PFSK-1 (cell line): ENCODE data around the gene NRAP.

Experiments
- POLR2AphosphoS5 ChIP-seq: IDR thresholded peaks from 2 replicates; pipeline ENCODE4 v1.6.1; 2012; ENCODE audit warnings: low read depth, mild to moderate bottlenecking, control low read depth, low read length, moderate library complexity
- REST ChIP-seq, 2 experiments: IDR thresholded peaks; 2 replicates each; pipeline versions ENCODE4 v1.6.1 to v1.8.0; 2011 to 2012; ENCODE audit warnings: low read depth in 2 of 2, low read length in 2 of 2, control low read depth in 1 of 2, inconsistent platforms in 1 of 2, mild to moderate bottlenecking in 1 of 2, moderate library complexity in 1 of 2; ENCODE audit not compliant: insufficient read depth in 1 of 2
- TAF1 ChIP-seq: IDR thresholded peaks from 2 replicates; pipeline ENCODE4 v1.6.1; 2012; ENCODE audit warnings: low read length, control low read depth, borderline replicate concordance; ENCODE audit not compliant: insufficient read depth

GRCh38 chr10:113569576-113569975 lies 94.3 kb downstream of the NRAP start:
- TF ChIP-seq POLR2AphosphoS5 = no peak
- TF ChIP-seq TAF1 = no peak
- TF ChIP-seq REST (IDR thresholded peaks at IDR 0.05; ENCODE audit: insufficient read depth in 1 of 2, low read depth in 2 of 2, low read length in 2 of 2) = no peak
